ELR (cell line): ENCODE measurements around the gene NUBPL.
"Not testable (repeated sequence)": the region's sequence is repeated elsewhere in the genome, so short reads cannot be mapped to it uniquely, and the experiment has no call there.

Experiments
- DNase-seq: peaks from one replicate; pipeline ENCODE4 v3.0.0-alpha.2; 2015; ENCODE audit warnings: low read depth

The NUBPL gene

GRCh38 chr14:31578792-31579501, 17.7 kb downstream of the NUBPL start:
- DNase-seq = no peak

GRCh38 chr14:31580234-31580633, 19.0 kb downstream of the NUBPL start:
- no peak for DNase-seq

DNA sequence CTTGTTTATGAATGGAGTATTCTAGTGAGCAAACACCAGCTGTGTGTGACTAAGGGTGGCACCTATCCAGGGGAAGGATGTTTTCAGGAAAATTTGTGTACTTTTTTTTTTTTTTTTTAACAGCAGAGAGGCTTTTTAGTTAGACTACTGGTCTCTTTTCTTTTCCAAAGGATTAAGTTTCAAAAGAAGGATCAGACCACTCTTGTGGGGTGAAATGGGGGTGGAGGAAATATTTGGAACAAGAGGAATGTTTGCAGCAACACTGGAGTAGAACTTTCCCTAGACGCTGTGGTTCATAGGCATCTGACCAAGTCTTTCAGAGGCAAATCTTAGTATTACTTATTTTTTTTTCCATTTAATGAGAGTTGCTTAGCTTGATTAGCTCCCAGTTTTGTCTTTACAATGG, 21.1 kb downstream of the NUBPL start:
- no peak for DNase-seq

GRCh38 chr14:31582836-31583452, 21.7 kb downstream of the NUBPL start:
- DNase-seq = no peak

DNA sequence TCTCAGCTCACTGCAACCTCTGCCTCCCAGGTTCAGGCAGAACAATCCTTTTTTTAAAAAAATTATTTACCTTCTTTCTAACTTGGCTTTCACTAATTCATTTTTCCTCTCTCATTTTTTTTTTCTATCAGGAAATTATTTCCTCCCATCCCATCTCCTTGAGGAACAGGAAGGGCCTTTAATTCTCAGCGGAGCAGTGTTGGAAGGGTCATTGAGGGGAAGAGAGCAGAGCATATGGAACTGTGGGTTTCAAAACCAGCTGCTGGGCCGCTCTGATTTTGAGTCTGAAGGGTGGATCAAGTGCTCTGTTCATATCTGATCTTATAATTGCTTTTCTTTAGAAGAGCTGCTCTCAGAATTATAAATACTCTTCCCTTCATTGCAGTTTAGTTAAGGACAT, 29.0 kb downstream of the NUBPL start:
- no peak for DNase-seq

- no peak for DNase-seq
Observed at GRCh38 chr14:31592122-31592521, 30.9 kb downstream of the NUBPL start.

DNA sequence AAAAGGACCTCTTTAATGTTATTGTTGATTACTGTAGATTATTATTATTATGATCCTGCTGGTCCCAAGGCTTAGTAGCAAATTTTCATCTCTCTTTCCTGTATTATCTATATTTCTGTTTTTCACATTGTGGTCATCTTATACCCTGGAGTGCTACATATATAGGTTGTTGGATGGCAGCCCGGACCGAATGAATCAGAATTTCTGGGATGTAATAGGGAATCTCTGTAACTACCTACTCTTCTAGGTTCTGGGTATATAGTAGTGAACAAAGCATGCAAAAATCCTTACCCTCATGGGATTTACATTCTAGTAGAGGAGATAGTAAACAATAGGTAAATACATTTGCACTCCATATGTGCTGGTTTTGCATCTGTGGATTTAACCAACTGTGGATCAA, 31.4 kb downstream of the NUBPL start:
- DNase-seq = peak; percentile 6

DNA sequence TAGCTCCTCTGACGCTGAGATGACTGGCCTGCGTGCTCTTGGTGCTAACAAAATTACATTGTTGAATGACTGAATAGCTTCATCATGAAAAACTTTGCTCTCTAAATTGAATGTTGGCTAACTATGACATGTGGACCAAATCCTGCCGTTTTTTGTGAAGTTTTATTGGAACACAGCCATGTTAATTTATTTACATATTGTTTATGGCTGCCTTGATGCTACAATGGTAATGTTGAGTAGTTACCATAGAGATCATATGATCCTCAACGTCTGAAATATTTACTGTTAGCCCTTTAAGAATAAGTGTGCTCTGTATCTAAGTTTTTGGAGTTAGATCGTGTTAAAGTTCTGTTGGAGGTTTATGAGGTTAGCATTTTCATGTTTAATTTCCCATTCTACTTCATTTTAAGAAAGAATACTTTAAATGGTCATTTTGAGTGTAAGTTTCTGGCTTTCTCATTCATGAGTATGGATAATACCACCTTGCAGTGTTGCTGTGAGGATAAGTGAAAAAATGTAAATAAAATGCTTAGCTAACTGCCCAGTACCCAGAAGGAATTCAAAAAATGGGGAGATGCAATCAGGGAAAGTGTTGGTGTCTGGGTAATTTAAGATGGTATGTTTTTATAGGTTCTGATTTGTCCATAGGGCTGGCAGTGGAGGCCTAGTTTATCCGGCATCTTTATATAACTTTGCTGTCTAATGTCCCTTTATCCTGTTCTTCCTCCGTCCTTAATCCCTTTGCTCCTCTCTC, 35.3 kb downstream of the NUBPL start:
- DNase-seq = no peak

DNA sequence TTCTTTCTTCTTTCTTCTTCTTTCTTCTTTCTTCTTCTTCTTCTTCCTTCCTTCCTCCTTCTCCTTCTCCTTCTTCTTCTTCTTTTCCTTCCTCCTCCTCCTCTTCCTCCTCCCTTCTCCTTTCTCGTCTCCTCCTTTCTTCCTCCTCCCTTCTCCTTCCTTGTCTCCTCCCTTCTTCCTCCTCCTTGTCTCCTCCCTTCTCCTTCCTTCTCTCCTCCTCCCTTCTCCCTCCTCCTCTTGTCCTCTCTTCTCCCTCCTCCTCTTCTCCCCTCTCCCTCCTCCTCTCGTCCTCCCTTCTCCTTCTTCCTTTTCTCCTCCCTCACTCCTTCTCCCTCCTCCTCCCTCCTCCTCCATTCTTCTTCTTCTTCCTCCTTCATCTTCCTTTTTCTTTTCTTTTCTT, 44.5 kb downstream of the NUBPL start:
- DNase-seq = no peak

- DNase-seq = no peak
Observed at GRCh38 chr14:31611778-31612433, 50.7 kb downstream of the NUBPL start.

GRCh38 chr14:31613188-31613587, 52.0 kb downstream of the NUBPL start:
- no peak for DNase-seq

GRCh38 chr14:31618884-31619283, 57.7 kb downstream of the NUBPL start:
- DNase-seq = not testable (repeated sequence)

DNA sequence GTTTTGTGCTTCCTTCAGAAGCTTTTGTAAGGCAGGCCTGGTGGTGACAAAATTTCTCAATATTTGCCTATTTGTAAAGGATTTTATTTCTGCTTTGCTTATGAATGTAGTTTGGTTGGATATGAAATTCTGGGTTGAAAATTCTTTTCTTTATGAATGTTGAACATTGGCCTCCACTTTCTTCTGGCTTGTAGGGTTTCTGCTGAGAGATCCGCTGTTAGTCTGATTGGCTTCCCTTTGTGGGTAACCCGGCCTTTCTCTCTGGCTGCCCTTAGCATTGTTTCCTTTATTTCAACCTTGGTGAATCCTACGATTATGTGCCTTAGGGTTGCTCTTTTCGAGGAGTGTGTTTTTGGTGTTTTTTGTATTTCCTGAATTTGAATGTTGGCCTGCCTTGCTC, 58.2 kb downstream of the NUBPL start:
- no peak for DNase-seq

- DNase-seq = not testable (repeated sequence)
Observed at GRCh38 chr14:31620898-31621297, 59.7 kb downstream of the NUBPL start.

GRCh38 chr14:31622060-31622459, 60.9 kb downstream of the NUBPL start:
- DNase-seq = no peak

- DNase-seq = not testable (repeated sequence)
Observed at GRCh38 chr14:31652900-31653299, 91.7 kb downstream of the NUBPL start.

GRCh38 chr14:31657917-31658316, 96.7 kb downstream of the NUBPL start:
- no peak for DNase-seq

GRCh38 chr14:31659278-31659677, 98.1 kb downstream of the NUBPL start:
- DNase-seq = no peak

DNA sequence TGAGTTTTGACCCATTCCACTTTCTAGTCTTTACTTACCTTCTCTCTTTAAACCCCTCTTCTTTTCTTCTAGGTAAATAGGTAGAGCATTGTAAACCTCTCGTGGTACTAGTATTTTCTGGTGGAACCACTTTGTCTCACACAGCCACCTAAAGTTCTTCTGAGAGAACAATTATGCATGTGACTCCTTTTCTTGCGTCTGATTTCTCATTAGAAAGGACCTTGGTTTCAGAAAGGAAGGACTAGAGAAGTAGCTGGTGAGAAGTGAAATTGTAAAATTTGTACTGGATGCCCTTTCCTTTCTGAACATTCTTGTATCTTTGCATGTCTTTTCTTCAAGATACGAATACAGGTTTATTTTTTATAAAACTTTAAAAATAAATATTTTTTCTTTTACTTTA, 99.0 kb downstream of the NUBPL start:
- DNase-seq = no peak

DNA sequence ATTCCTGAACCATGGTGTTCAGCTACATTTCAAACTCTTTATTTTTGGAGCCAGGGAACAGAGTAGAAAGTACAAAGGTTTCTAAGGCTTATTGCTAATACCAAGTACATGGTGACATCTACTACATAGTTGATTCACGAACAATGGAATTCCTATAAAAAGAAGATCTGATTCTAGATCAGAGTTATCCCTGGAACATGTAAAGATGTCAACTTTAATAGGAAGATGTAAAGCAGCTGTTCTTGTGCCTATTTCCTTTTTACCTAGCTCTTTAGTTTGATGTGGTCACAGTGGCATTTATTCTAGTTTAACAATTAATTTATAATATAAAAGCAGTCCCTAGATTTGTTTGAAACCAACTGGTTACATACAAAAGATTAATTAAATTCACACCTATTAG, 99.5 kb downstream of the NUBPL start:
- DNase-seq = no peak

GRCh38 chr14:31668348-31668747, 107.1 kb downstream of the NUBPL start:
- no peak for DNase-seq

DNA sequence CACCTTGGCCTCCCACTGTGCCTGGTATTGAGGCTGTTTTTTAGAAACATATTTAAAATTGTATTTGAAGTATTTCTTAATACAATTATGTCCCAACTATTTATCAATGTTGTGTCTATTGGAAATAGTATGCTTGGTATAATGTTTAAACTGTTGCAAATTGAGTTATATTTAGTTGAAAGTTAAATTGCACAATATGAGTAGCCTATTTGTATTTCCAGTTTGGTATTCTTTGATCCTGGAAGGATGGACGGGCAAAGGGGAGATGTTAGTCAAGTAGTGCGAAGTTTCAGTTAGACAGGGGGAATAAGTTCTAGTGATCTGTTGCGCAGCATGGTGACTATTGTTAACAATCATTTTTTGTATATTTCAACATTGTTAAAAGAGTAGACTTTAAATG, 111.5 kb downstream of the NUBPL start:
- DNase-seq = no peak

DNA sequence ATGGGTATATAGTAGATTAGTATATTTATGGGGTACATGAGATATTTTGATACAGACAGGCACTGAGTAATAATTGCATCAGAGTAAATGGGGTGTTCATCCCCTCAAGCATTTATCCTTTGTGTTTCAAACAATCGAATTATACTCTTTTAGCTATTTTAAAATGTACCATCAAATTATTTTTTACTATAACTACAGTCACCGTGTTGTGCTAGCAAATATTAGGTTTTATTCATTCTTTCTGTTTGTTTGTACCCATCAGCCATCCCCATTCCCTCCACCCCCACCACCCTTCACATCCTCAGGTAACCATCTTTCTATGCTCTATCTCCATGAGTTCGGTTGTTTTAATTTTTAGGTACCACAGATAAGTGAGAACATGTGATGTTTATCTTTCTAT, 115.8 kb downstream of the NUBPL start:
- DNase-seq = no peak
